ENCODE measurements around the gene VPS33B.

Gene VPS33B

GRCh38 chr15:91007266-91007665 is 15.1 kb downstream of the VPS33B start (continued):
- TF ChIP-seq ZNF518A (tag by site-specific recombination; conservative IDR thresholded peaks at IDR 0.05; ENCODE audit: low read depth) (no peak), ZBTB44 (tag by site-specific recombination; IDR thresholded peaks at IDR 0.05) (no peak), GLIS2 (tag by site-specific recombination; IDR thresholded peaks at IDR 0.05) (no peak)

- TF ChIP-seq ZNF837 (tag by site-specific recombination; IDR thresholded peaks at IDR 0.05) (no peak), ZNF184 (tag by site-specific recombination; IDR thresholded peaks at IDR 0.05) (no peak), SP7 (tag by site-specific recombination; IDR thresholded peaks at IDR 0.05) (no peak), ZNF433 (tag by site-specific recombination; IDR thresholded peaks at IDR 0.05; ENCODE audit: low read depth) (no peak), HOXA7 (CRISPR knock-in tag; IDR thresholded peaks at IDR 0.05; ENCODE audit: borderline replicate concordance) (no peak), PRDM2 (tag by site-specific recombination; IDR thresholded peaks at IDR 0.05; ENCODE audit: borderline replicate concordance) (no peak), ZNF791 (tag by site-specific recombination; IDR thresholded peaks at IDR 0.05) (no peak), ZNF114 (tag by site-specific recombination; IDR thresholded peaks at IDR 0.05) (no peak), MZF1 (tag by site-specific recombination; IDR thresholded peaks at IDR 0.05; ENCODE audit: borderline replicate concordance) (no peak), ZNF473 (tag by site-specific recombination; IDR thresholded peaks at IDR 0.05) (no peak), ZNF560 (tag by site-specific recombination; IDR thresholded peaks at IDR 0.05; ENCODE audit: borderline replicate concordance) (no peak), GLIS1 (tag by site-specific recombination; IDR thresholded peaks at IDR 0.05) (no peak), ZNF549 (tag by site-specific recombination; IDR thresholded peaks at IDR 0.05) (no peak), OSR2 (tag by site-specific recombination; IDR thresholded peaks at IDR 0.05) (no peak), ZIC2 (tag by site-specific recombination; IDR thresholded peaks at IDR 0.05) (no peak), ZEB2 (tag by site-specific recombination; IDR thresholded peaks at IDR 0.05) (no peak)
- H3K4me1 ChIP-seq (ENCODE audit: control insufficient read depth, insufficient read depth, low read length) = no peaks in the 10 kb centered on the region
- no peak overlapping the region for H3K27ac ChIP-seq (ENCODE audit: extremely low read depth, low read depth, low read length)
- no peaks in the 10 kb centered on the region for H3K9me3 ChIP-seq (ENCODE audit: control insufficient read depth, insufficient read depth, low read depth, low read length)
- no peak overlapping the region for H3K4me3 ChIP-seq (ENCODE audit: low read depth, low read length)
- H3K36me3 ChIP-seq (ENCODE audit: control insufficient read depth in 2 of 2, insufficient read depth in 1 of 2, low read length in 2 of 2) = peaks cover 59 to 84% of the 10 kb centered on the region in 2 experiments
- POLR2A ChIA-PET = interaction anchor here (0.6 to 0.9 kb wide), 2 partner anchors 16 to 70 kb away, joined by 3 read pairs; no protein-coding TSS in a partner anchor
- CTCF ChIA-PET = interaction anchor here (3.6 kb wide), 1 partner anchor 32 kb away, joined by 15 read pairs; no protein-coding TSS in a partner anchor
Measured at GRCh38 chr15:91001209-91001608, 21.2 kb downstream of the VPS33B start.
